Dedifferentiated amniotic fluid mesenchymal stem cell (primary cell): Measurements from ENCODE around the gene TXNDC12.

Source experiments
- DNase-seq: peaks from one replicate; pipeline ENCODE4 v3.0.0-alpha.2; 2016; ENCODE audit errors: extremely low spot score

The TXNDC12 gene

GRCh38 chr1:51997974-51998382 lies 57.0 kb downstream of the TXNDC12 start:
- DNase-seq: no peak

GRCh38 chr1:51990478-51990965 lies 64.5 kb downstream of the TXNDC12 start, which contains the start of gene RAB3B:
TSS of gene RAB3B (minus strand) at chr1:51990700. CDS start at chr1:51977117, 13,583 bp downstream.
- DNase-seq: peak; percentile 32

- DNase-seq: no peak
These were observed 65.2 kb downstream of the TXNDC12 start for GRCh38 chr1:51989582-51990477.

GRCh38 chr1:51988254-51988653 lies 66.7 kb downstream of the TXNDC12 start:
- no peak for DNase-seq

- no peak for DNase-seq
These were observed 68.3 kb downstream of the TXNDC12 start for GRCh38 chr1:51986718-51987117.

- no peak for DNase-seq
These were observed 72.8 kb downstream of the TXNDC12 start for GRCh38 chr1:51982161-51982560.

GRCh38 chr1:51981555-51981954 lies 73.4 kb downstream of the TXNDC12 start:
- DNase-seq: no peak

- no peak for DNase-seq
These were observed 76.9 kb downstream of the TXNDC12 start for GRCh38 chr1:51978099-51978498.

- no peak for DNase-seq
These were observed 78.0 kb downstream of the TXNDC12 start for GRCh38 chr1:51976846-51977602.

GRCh38 chr1:51973587-51974474 lies 81.2 kb downstream of the TXNDC12 start:
- no peak for DNase-seq
